Uterus (tissue), 4 donors: ENCODE results near the gene GYG2. TPM values are rescaled to one million over a fixed set of nuclear protein-coding genes. Genes with fewer than 3 reads are reported as not detected.
A peak's percentile ranks its signal among the peaks of the same experiment; 100 is the strongest.
"Not testable (repeated sequence)": the region's sequence is repeated elsewhere in the genome, so short reads cannot be mapped to it uniquely, and the experiment has no call there.

Experiments
- DNase-seq, 2 donors: peaks; one replicate each; pipeline ENCODE4 v3.0.0-alpha.2; 2019 to 2020
- H3K27ac ChIP-seq, 2 donors: fragments of 200-600 bp; sonication (generic); 1 replicate in 1 of 2; 2 replicates in 1 of 2; pipeline ENCODE4 v1.5.1; 2016 to 2018
- H3K27me3 ChIP-seq, 2 donors: fragments of 200-600 bp; sonication (generic); one replicate each; pipeline ENCODE4 v1.5.1; 2018 to 2019; ENCODE audit warnings: control low read depth in 1 of 2
- H3K36me3 ChIP-seq, 2 donors: fragments of 200-600 bp; sonication (generic); one replicate each; pipeline ENCODE4 v1.5.1; 2019; ENCODE audit warnings: control low read depth in 1 of 2
- H3K4me1 ChIP-seq, 2 donors: fragments of 200-600 bp; sonication (generic); one replicate each; pipeline ENCODE4 v1.5.1; 2018 to 2019; ENCODE audit warnings: control low read depth in 1 of 2
- H3K4me3 ChIP-seq, 2 donors: fragments of 200-600 bp; sonication (generic); 1 replicate in 1 of 2; 2 replicates in 1 of 2; pipeline ENCODE4 v1.5.1; 2018 to 2019; ENCODE audit warnings: mild to moderate bottlenecking in 1 of 2
- H3K9me3 ChIP-seq, 2 donors: fragments of 200-600 bp; sonication (generic); one replicate each; pipeline ENCODE4 v1.5.1; 2019; ENCODE audit warnings: control low read depth in 1 of 2
- POLR2A ChIP-seq, 2 donors: fragments of 450-650 bp; IDR thresholded peaks; one replicate each; pipeline ENCODE4 v1.6.1; 2016; ENCODE audit warnings: antibody characterized with exemption in 2 of 2, mild to moderate bottlenecking in 1 of 2, moderate library complexity in 1 of 2
- intact Hi-C: fragments of 100-400 bp; cut with DNase I; formaldehyde crosslinking; loops from one replicate; pipeline ENCODE4 v1.15.1; 2023; ENCODE audit warnings: low total_unique reads
- total RNA-seq, 4 donors: library from RNA; depleted of rRNA in 3 of 4; stranded (reverse); fragments of >200 nt in 3 of 4; gene quantifications; one replicate each; pipeline versions ENCODE4 v1.1.0 to v1.2.4, GENCODE V29; 2014 to 2023
- TF ChIP-seq, protein P1 (sequence below), 4 experiments: fragments of 200-600 bp in 2 of 4; fragments of 450-650 bp in 2 of 4; sonication (generic) in 2 of 4; IDR thresholded peaks; one replicate each; pipeline ENCODE4 v1.5.1; 2016 to 2019; ENCODE audit warnings: antibody characterized with exemption in 4 of 4, mild to moderate bottlenecking in 2 of 4, moderate library complexity in 1 of 4
- donor health status: DM: yes; HTN: yes; CAD: no.

The GYG2 gene
- total RNA-seq, 4 donors from 2014 or later = 1.0 to 9.6 (median 2.4) TPM; not detected in 1

DNA sequence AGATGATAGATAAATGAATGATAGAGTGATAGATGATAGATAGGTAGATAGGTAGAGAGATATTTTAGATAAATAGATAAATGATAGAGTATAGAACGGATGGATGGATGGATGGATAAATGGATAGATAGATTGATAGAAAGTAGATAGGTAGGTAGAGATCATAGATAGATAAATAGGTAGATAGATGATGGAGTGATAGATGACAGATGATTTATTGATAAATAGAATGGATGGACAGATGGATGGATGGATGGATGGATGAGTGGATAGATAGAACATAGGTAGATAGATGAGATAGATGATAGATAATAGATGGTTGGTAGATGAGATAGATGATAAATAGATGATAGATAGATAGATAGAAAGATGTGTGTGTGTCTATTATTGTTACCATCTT lies 50.9 kb downstream of the GYG2 start:
- intact Hi-C loops = no loop called here
- H3K9me3 ChIP-seq = no peaks in the 10 kb centered on the region
- no peak for TF ChIP-seq POLR2A (IDR thresholded peaks at IDR 0.05)
- TF ChIP-seq, protein P1, sequence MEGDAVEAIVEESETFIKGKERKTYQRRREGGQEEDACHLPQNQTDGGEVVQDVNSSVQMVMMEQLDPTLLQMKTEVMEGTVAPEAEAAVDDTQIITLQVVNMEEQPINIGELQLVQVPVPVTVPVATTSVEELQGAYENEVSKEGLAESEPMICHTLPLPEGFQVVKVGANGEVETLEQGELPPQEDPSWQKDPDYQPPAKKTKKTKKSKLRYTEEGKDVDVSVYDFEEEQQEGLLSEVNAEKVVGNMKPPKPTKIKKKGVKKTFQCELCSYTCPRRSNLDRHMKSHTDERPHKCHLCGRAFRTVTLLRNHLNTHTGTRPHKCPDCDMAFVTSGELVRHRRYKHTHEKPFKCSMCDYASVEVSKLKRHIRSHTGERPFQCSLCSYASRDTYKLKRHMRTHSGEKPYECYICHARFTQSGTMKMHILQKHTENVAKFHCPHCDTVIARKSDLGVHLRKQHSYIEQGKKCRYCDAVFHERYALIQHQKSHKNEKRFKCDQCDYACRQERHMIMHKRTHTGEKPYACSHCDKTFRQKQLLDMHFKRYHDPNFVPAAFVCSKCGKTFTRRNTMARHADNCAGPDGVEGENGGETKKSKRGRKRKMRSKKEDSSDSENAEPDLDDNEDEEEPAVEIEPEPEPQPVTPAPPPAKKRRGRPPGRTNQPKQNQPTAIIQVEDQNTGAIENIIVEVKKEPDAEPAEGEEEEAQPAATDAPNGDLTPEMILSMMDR (IDR thresholded peaks at IDR 0.05) = no peak

DNA sequence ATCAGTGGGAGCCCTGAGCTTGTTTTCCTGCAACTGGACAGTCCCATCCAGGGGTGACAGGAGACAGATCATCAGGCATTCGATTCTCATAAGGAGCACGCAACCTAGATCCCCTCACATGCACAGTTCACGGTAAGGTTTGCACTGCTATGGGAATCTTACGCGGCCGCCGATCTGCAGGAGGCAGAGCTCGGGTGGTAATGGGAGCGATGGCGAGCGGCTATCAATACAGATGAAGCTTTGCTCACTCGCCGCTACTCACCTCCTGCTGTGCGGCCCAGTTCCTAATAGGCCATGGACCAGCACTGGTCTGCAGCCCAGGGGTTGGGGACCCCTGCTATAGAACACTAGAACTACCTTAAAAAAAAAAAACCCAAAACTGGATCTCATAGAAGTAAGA lies 55.0 kb downstream of the GYG2 start:
- no peaks in the 10 kb centered on the region for H3K4me1 ChIP-seq
- TF ChIP-seq, protein P1 (IDR thresholded peaks at IDR 0.05) = no peak
- TF ChIP-seq POLR2A (IDR thresholded peaks at IDR 0.05) = no peak
- intact Hi-C loops = no loop called here

More for the DNA sequence above, 50.9 kb downstream of the GYG2 start:
- Histone ChIP-seq H3K27me3 (no peaks in the 10 kb centered on the region), H3K36me3 (no peaks in the 10 kb centered on the region), H3K27ac (no peak overlapping the region), H3K4me3 (no peak overlapping the region), H3K4me1 (no peaks in the 10 kb centered on the region)
- DNase-seq = no peak

DNA sequence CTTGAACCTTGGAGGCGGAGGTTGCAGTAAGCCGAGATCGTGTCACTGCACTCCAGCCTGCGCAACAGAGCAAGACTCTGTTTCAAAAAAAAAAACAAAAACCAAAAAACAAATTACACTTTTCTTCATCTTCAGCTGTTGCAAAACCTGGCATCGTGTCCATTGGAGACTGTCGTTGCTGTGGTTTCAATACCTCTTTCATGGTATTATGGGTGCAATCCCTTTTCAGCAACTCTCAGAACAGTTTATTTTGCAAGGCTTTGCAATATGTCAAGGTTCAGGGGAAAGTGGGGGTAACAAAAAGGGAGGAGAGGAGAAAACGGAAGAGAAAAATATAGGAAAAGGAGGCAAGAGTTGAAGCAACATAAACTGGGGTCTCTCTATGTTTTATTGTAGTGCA lies 59.6 kb downstream of the GYG2 start:
- TF ChIP-seq, protein P1 (IDR thresholded peaks at IDR 0.05) = no peak
- no peak for TF ChIP-seq POLR2A (IDR thresholded peaks at IDR 0.05)
- no peaks in the 10 kb centered on the region for H3K9me3 ChIP-seq
- intact Hi-C loops = no loop called here

More for the DNA sequence above, 55.0 kb downstream of the GYG2 start:
- DNase-seq = no peak
- no peak overlapping the region for H3K4me3 ChIP-seq
- no peaks in the 10 kb centered on the region for H3K36me3 ChIP-seq
- H3K27me3 ChIP-seq = no peaks in the 10 kb centered on the region
- H3K9me3 ChIP-seq = no peaks in the 10 kb centered on the region
- H3K27ac ChIP-seq = no peak overlapping the region

DNA sequence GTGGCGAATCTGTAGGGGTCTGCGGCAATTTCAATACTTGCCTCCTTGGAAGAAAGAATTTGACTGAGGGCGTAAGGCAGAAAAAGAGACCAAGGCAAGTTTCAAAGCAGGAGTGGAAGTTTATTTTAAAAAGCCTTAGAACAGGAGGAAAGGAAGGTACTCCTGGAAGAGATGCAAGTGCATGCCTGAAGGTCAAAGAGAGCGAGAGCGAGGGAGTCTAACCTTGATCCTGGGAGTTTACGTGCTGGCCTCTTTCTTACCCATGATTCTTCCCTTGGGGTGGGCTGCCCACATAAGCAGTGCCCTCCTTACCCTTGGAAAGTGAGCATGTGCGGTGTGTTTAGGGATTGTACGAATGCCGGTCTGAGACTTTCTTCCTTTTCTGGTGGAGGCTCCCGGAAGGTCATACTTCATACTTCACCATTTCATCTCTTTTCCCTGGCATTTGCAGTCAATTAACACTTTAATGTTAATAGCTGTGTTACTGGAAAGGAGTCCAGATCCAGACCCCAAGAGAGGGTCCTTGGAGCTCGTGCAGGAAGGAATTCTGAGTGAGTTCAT lies 60.4 kb downstream of the GYG2 start:
- no peak for DNase-seq
- no peak for TF ChIP-seq POLR2A (IDR thresholded peaks at IDR 0.05)
- TF ChIP-seq, protein P1 (IDR thresholded peaks at IDR 0.05) = no peak
- H3K36me3 ChIP-seq = no peaks in the 10 kb centered on the region
- H3K27ac ChIP-seq = peak overlapping the region in 1 of 2 donors; percentile 36
- no peaks in the 10 kb centered on the region for H3K4me1 ChIP-seq
- intact Hi-C loops = no loop called here
- H3K9me3 ChIP-seq = no peaks in the 10 kb centered on the region
- H3K4me3 ChIP-seq = peak overlapping the region; percentile 38 to 41
- H3K27me3 ChIP-seq = no peaks in the 10 kb centered on the region

More for the DNA sequence above, 59.6 kb downstream of the GYG2 start:
- Histone ChIP-seq H3K27me3 (no peaks in the 10 kb centered on the region), H3K4me3 (no peak overlapping the region), H3K4me1 (no peaks in the 10 kb centered on the region), H3K36me3 (no peaks in the 10 kb centered on the region), H3K27ac (no peak overlapping the region)
- DNase-seq = no peak

DNA sequence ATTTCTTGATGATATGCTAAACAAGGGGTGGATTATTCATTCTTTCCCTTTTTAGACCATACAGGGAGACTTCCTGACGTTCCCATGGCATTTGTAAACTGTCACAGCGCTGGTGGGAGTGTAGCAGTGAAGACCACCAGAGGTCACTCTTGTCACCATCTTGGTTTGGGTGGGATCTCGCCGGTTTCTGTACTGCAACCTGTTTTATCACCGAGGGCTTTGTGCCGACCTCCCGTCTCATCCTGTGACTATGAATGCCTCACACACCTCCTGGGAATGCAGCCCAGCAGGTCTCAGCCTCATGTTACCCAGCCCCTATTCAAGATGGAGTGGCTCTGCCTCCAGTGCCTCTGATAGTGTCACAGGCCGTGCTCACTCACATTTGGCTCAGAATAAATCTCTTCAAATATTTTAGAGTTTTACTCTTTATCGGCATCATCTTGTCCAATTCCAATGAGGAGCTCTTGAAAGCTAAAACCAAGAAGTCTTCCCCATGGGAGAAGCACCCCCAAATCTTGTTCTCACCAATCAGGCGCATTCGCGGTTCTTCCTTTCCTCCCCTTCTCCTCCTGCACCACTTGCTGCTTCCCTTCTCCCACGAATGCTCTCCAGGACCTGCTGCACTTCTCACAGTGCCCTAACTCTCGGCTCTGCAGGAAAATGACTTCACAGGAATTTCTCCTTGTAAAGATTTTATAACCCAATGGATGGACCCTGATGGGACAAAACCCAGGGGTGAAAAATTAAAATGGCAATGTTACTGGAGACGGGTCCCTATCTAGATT lies 61.2 kb downstream of the GYG2 start:
- Histone ChIP-seq H3K27ac (peak overlapping the region in 1 of 2 donors; percentile 36), H3K4me3 (peak overlapping the region; percentile 38 to 41)
- H3K27me3 ChIP-seq, H3K36me3 ChIP-seq, H3K4me1 ChIP-seq, intact Hi-C loops, H3K9me3 ChIP-seq: not testable (repeated sequence)
- TF ChIP-seq, protein P1 (IDR thresholded peaks at IDR 0.05) = peak in 3 of 4 experiments; percentile 14 to 37 (median 32)
- peak in 1 of 2 donors; percentile 21 for DNase-seq

DNA sequence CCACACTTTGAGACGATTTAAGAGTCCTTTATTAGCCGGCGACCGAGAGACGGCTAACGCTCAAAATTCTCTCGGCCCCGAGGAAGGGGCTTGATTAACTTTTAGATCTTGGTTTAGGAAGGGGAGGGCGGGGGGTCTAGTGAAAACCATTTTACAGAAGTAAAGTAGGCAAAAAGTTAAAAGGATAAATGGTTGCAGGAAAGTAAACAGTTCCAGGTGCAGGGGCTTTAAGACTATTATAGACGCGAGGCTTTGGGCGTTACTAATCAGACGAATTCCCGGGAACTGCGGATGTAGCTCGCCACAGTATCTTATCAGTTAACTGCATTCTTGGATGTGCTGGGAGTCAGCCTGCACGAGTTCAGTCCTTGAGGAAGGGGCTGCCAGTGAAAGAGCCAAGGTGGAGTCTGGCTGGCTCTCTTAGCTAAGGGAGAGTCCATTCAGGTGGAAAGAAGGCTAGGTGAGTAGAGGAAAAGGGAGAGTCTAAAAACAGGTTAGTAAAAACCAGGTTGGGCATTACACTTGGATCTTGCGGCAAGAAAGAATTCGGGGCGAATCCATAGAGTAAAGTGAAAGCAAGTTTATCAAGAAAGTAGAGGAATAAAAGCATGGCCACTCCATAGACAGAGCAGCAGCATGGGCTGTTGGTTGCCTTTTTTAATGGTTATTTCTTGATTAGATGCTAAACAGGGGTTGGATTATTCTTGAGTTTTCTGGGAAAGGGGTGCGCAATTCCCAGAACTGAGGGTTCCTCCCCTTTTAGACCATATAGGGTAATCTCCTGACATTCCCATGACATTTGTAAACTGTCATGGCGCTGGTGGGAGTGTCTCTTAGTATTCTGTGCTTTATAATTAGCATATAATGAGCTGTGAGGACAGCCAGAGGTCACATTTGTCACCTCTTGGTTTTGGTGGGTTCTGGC lies 62.1 kb downstream of the GYG2 start:
- H3K27me3 ChIP-seq, H3K4me3 ChIP-seq, H3K27ac ChIP-seq, intact Hi-C loops, H3K9me3 ChIP-seq, H3K4me1 ChIP-seq, DNase-seq, H3K36me3 ChIP-seq: not testable (repeated sequence)
